IMR-90 (cell line): ENCODE data around the gene CAP2. TPM values are rescaled to one million over a fixed set of nuclear protein-coding genes. Genes with fewer than 3 reads are reported as not detected.

ENCODE experiments used
- ATAC-seq: fragments of 200-7000 bp; cut with Tn5 transposase; 2 replicates; pipeline ENCODE4 v1.9.1; 2020; ENCODE audit warnings: low read depth, mild to moderate bottlenecking, moderate library complexity
- BruUV-seq: library from RNA; stranded (reverse); fragments of 400-500 nt; replicated peaks from 2 replicates; lab custom pipeline; 2021; lab: Mats Ljungman, UMichigan
- CTCF ChIA-PET: fragments of 300-600 bp; formaldehyde crosslinking; extraction: SDS; loops from one replicate; lab custom pipeline; 2021; ENCODE audit warnings: antibody characterized with exemption; lab: Yijun Ruan, JAX
- POLR2A ChIA-PET: fragments of 300-600 bp; sonication (Branson Sonifier 250); formaldehyde crosslinking; loops from one replicate; lab custom pipeline; 2022; ENCODE audit warnings: antibody characterized with exemption; ENCODE audit not compliant: unreplicated experiment; lab: Charles Lee
- DNase-seq: peaks from one replicate; pipeline ENCODE4 v3.0.0; 2013
- H2AFZ ChIP-seq: replicated peaks from 2 replicates; pipeline ENCODE3; 2013; ENCODE audit warnings: low read length, mild to moderate bottlenecking; ENCODE audit not compliant: poor library complexity
- H2AK5ac ChIP-seq: 2 replicates; pipeline ENCODE4 v1.6.1; 2013; ENCODE audit warnings: low read depth, low read length, inconsistent platforms
- H2AK9ac ChIP-seq: replicated peaks from 2 replicates; pipeline ENCODE3; 2013; ENCODE audit warnings: mild to moderate bottlenecking, low read depth, low read length, moderate library complexity; ENCODE audit not compliant: poor library complexity
- H2BK120ac ChIP-seq: 2 replicates; pipeline ENCODE4 v1.6.1; 2013; ENCODE audit warnings: low read depth, low read length, inconsistent platforms
- H2BK15ac ChIP-seq: 3 replicates; pipeline ENCODE4 v1.6.1; 2013; ENCODE audit warnings: low read depth, low read length, inconsistent platforms
- H2BK20ac ChIP-seq: 2 replicates; pipeline ENCODE4 v1.6.1; 2013; ENCODE audit warnings: low read depth, mild to moderate bottlenecking, inconsistent platforms, low read length, moderate library complexity
- H2BK5ac ChIP-seq: 2 replicates; pipeline ENCODE4 v1.6.1; 2013; ENCODE audit warnings: mild to moderate bottlenecking, low read depth, low read length, inconsistent platforms; ENCODE audit not compliant: poor library complexity, severe bottlenecking
- H3K14ac ChIP-seq: replicated peaks from 2 replicates; pipeline ENCODE4 v1.6.1; 2013; ENCODE audit warnings: low read depth, low read length, inconsistent platforms
- H3K18ac ChIP-seq: 2 replicates; pipeline ENCODE4 v1.6.1; 2013; ENCODE audit warnings: low read depth, low read length, control low read depth
- H3K23ac ChIP-seq: 2 replicates; pipeline ENCODE4 v1.6.1; 2013; ENCODE audit warnings: low read depth, low read length, inconsistent platforms
- H3K27ac ChIP-seq: 2 replicates; pipeline ENCODE4 v1.5.1; 2013; ENCODE audit warnings: mild to moderate bottlenecking, control low read depth, low read length; ENCODE audit not compliant: insufficient read depth
- H3K27me3 ChIP-seq: 2 replicates; pipeline ENCODE4 v1.6.1; 2013; ENCODE audit warnings: low read length; ENCODE audit not compliant: control insufficient read depth, insufficient read depth
- H3K36me3 ChIP-seq: 2 replicates; pipeline ENCODE4 v1.6.1; 2013; ENCODE audit warnings: low read length, mixed read lengths; ENCODE audit not compliant: control insufficient read depth, insufficient read depth
- H3K4ac ChIP-seq: 2 replicates; pipeline ENCODE4 v1.6.1; 2013; ENCODE audit warnings: low read depth, low read length, inconsistent platforms
- H3K4me1 ChIP-seq: 2 replicates; pipeline ENCODE4 v1.6.1; 2013; ENCODE audit warnings: low read length, mixed read lengths; ENCODE audit not compliant: control insufficient read depth, insufficient read depth
- H3K4me2 ChIP-seq: 2 replicates; pipeline ENCODE4 v1.6.1; 2013; ENCODE audit warnings: low read depth, mild to moderate bottlenecking, control low read depth, low read length, moderate library complexity
- H3K4me3 ChIP-seq: 2 replicates; pipeline ENCODE4 v1.5.1; 2013; ENCODE audit warnings: low read depth, mild to moderate bottlenecking, control low read depth, low read length, moderate library complexity; ENCODE audit not compliant: insufficient read depth
- H3K56ac ChIP-seq: 2 replicates; pipeline ENCODE4 v1.6.1; 2013; ENCODE audit warnings: low read length, inconsistent platforms; ENCODE audit not compliant: insufficient read depth; ENCODE audit errors: extremely low read depth
- H3K79me1 ChIP-seq, 2 experiments: 2 replicates each; pipeline ENCODE4 v1.6.1; 2013; ENCODE audit warnings: low read length in 2 of 2, inconsistent platforms in 1 of 2, low read depth in 1 of 2
- H3K9ac ChIP-seq: 2 replicates; pipeline ENCODE4 v1.6.1; 2013; ENCODE audit warnings: low read depth, low read length, control low read depth
- H3K9me1 ChIP-seq: 2 replicates; pipeline ENCODE4 v1.6.1; 2013; ENCODE audit warnings: low read length, inconsistent platforms; ENCODE audit not compliant: insufficient read depth
- H3K9me3 ChIP-seq: 2 replicates; pipeline ENCODE4 v1.6.1; 2013; ENCODE audit warnings: low read length; ENCODE audit not compliant: control insufficient read depth, insufficient read depth
- H4K20me1 ChIP-seq: 2 replicates; pipeline ENCODE4 v1.6.1; 2013; ENCODE audit warnings: low read length, inconsistent platforms; ENCODE audit not compliant: insufficient read depth
- H4K5ac ChIP-seq: 2 replicates; pipeline ENCODE4 v1.6.1; 2013; ENCODE audit warnings: mild to moderate bottlenecking, low read depth, low read length, control low read depth
- H4K8ac ChIP-seq, 2 experiments: 2 replicates each; pipeline ENCODE4 v1.6.1; 2013; ENCODE audit warnings: low read depth in 2 of 2, low read length in 2 of 2, control low read depth in 1 of 2, inconsistent platforms in 1 of 2
- H4K91ac ChIP-seq: 2 replicates; pipeline ENCODE4 v1.6.1; 2013; ENCODE audit warnings: low read depth, low read length, inconsistent platforms; ENCODE audit not compliant: insufficient read depth
- BHLHE40 ChIP-seq: fragments of 150-350 bp; IDR thresholded peaks from 2 replicates; pipeline ENCODE4 v1.6.1; 2016; ENCODE audit warnings: mild to moderate bottlenecking, low read depth, low read length
- CEBPB ChIP-seq: IDR thresholded peaks from 2 replicates; pipeline ENCODE4 v1.6.1; 2012; ENCODE audit warnings: low read depth, low read length, improper control_type of control experiment
- CHD1 ChIP-seq: IDR thresholded peaks from 2 replicates; pipeline ENCODE4 v1.6.1; 2012; ENCODE audit warnings: low read depth, low read length, improper control_type of control experiment
- CTCF ChIP-seq: conservative IDR thresholded peaks from 2 replicates; pipeline ENCODE4 v1.5.1; 2012; ENCODE audit warnings: mild to moderate bottlenecking, low read depth, low read length, improper control_type of control experiment
- ELK1 ChIP-seq: fragments of 150-350 bp; IDR thresholded peaks from 2 replicates; pipeline ENCODE4 v1.6.1; 2016; ENCODE audit warnings: low read depth, mild to moderate bottlenecking, low read length, moderate library complexity, borderline replicate concordance
- FOS ChIP-seq: fragments of 150-350 bp; IDR thresholded peaks from 2 replicates; pipeline ENCODE4 v1.6.1; 2016; ENCODE audit warnings: low read depth, low read length
- MAFK ChIP-seq: IDR thresholded peaks from 2 replicates; pipeline ENCODE4 v1.6.1; 2012; ENCODE audit warnings: low read depth, low read length, improper control_type of control experiment
- MAZ ChIP-seq: IDR thresholded peaks from 2 replicates; pipeline ENCODE4 v1.6.1; 2012; ENCODE audit warnings: low read depth, mild to moderate bottlenecking, low read length, improper control_type of control experiment, moderate library complexity, borderline replicate concordance
- MXI1 ChIP-seq: IDR thresholded peaks from 2 replicates; pipeline ENCODE4 v1.6.1; 2012; ENCODE audit warnings: low read depth, mild to moderate bottlenecking, low read length, moderate library complexity, borderline replicate concordance
- NFE2L2 ChIP-seq: fragments of 150-350 bp; IDR thresholded peaks from 2 replicates; pipeline ENCODE4 v1.6.1; 2016; ENCODE audit warnings: low read depth, mild to moderate bottlenecking, low read length
- POLR2A ChIP-seq: IDR thresholded peaks from 2 replicates; pipeline ENCODE4 v1.6.1; 2012; ENCODE audit warnings: mild to moderate bottlenecking, low read depth, low read length
- RAD21 ChIP-seq: IDR thresholded peaks from 2 replicates; pipeline ENCODE4 v1.6.1; 2012; ENCODE audit warnings: low read length, improper control_type of control experiment
- RCOR1 ChIP-seq: IDR thresholded peaks from 2 replicates; pipeline ENCODE4 v1.6.1; 2012; ENCODE audit warnings: mild to moderate bottlenecking, low read length, improper control_type of control experiment; ENCODE audit not compliant: insufficient replicate concordance
- RFX5 ChIP-seq: IDR thresholded peaks from 2 replicates; pipeline ENCODE4 v1.8.0; 2012; ENCODE audit warnings: low read depth, mild to moderate bottlenecking, low read length, moderate library complexity
- SMC3 ChIP-seq: fragments of 150-350 bp; IDR thresholded peaks from 2 replicates; pipeline ENCODE4 v1.6.1; 2016; ENCODE audit warnings: low read depth, mild to moderate bottlenecking, antibody characterized with exemption, low read length, moderate library complexity
- USF2 ChIP-seq: fragments of 150-350 bp; IDR thresholded peaks from 2 replicates; pipeline ENCODE4 v1.6.1; 2017; ENCODE audit warnings: mild to moderate bottlenecking, antibody characterized with exemption, low read length, low read depth
- WGBS, 2 experiments: methylation state at CpG; one replicate each; pipeline versions ENCODE4 v1.1.5 to v1.1.7; 2013; ENCODE audit warnings: missing lambda C conversion rate in 2 of 2; ENCODE audit not compliant: insufficient read length in 1 of 2; ENCODE audit errors: extremely low coverage in 2 of 2; 5-methylcytosine and 5-hydroxymethylcytosine counted together
- dilution Hi-C: fragments of 300-500 bp; cut with HindIII; formaldehyde crosslinking; loops from one replicate; pipeline ENCODE4 v1.14.3; 2018; ENCODE audit warnings: low sequenced_read_pairs; ENCODE audit not compliant: unreplicated experiment
- in situ Hi-C: fragments of 300-500 bp; cut with MboI; formaldehyde crosslinking; loops from 3 replicates; pipeline ENCODE4 v1.14.3; 2019; ENCODE audit warnings: low sequenced_read_pairs, inconsistent platforms, mixed read lengths
- intact Hi-C: fragments of 100-400 bp; cut with micrococcal nuclease; formaldehyde crosslinking; loops from 2 replicates; pipeline ENCODE4 v1.10.0; 2022
- polyA plus RNA-seq, 3 experiments: library from polyadenylated mRNA; depleted of rRNA; stranded (reverse); fragments of >200 nt; gene quantifications; 2 replicates each; pipeline ENCODE4 v1.2.3, GENCODE V29; 2012; ENCODE audit warnings: low replicate concordance in 1 of 3
- total RNA-seq: library from RNA; depleted of rRNA; stranded (reverse); fragments of >200 nt; gene quantifications from 2 replicates; pipeline ENCODE4 v1.2.3, GENCODE V29; 2012

The CAP2 gene
- total and polyA plus RNA-seq, 2 of the 4 experiments (the other 2 are of a cell fraction), result 14.5 to 27.5 TPM

GRCh38 chr6:17485946-17486345 lies 92.6 kb downstream of the CAP2 start:
- no CpG with 5 or more reads among the region's 2 CpGs for WGBS, 2 experiments
- Histone ChIP-seq H4K91ac (no peak overlapping the region), H4K20me1 (no peaks in the 10 kb centered on the region), H3K4me3 (no peak overlapping the region), H3K9me1 (peaks cover 13% of the 10 kb centered on the region; the same call in 1 of the 2 replicates), H2AFZ (no peak overlapping the region), H3K23ac (no peak overlapping the region), H3K56ac (no peak overlapping the region), H3K27ac (no peak overlapping the region), H3K4ac (no peak overlapping the region), H3K18ac (no peak overlapping the region), H4K5ac (no peak overlapping the region), H3K79me1 (peaks cover 0 to 18% of the 10 kb centered on the region in 2 experiments; a peak in 2 of 4 replicates), H3K27me3 (no peaks in the 10 kb centered on the region), H2BK15ac (no peak overlapping the region), H2BK120ac (no peak overlapping the region), H3K14ac (no peak overlapping the region), H2AK5ac (no peak overlapping the region), H3K9me3 (no peaks in the 10 kb centered on the region), H3K9ac (no peak overlapping the region), H4K8ac (no peak overlapping the region), H3K4me1 (no peaks in the 10 kb centered on the region), H2BK5ac (no peak overlapping the region), H2AK9ac (no peak overlapping the region), H2BK20ac (no peak overlapping the region), H3K4me2 (no peak overlapping the region), H3K36me3 (no peaks in the 10 kb centered on the region)
- DNase-seq, result no peak
- ChIA-PET CTCF (no interaction called here), POLR2A (no interaction called here)
- no peak for ATAC-seq
- dilution Hi-C loops (no loop called here), intact Hi-C loops (no loop called here), in situ Hi-C loops (no loop called here)
- TF ChIP-seq USF2 (no peak), POLR2A (no peak), CTCF (no peak), RFX5 (no peak), BHLHE40 (no peak), CHD1 (no peak), MXI1 (no peak), MAZ (no peak), SMC3 (no peak), RCOR1 (no peak), CEBPB (no peak), MAFK (no peak), ELK1 (no peak), NFE2L2 (no peak), RAD21 (no peak), FOS (no peak)
- BruUV-seq, result no TSS peak
